ENCODE measurements around the gene LRCH1. TPM values are rescaled to one million over a fixed set of nuclear protein-coding genes. Genes with fewer than 3 reads are reported as not detected.

LRCH1 gene
- total RNA-seq, 3 donors from 2014 or later: 17.0 to 40.4 (median 24.6) TPM

- intact Hi-C loops (cut with DNase I; ENCODE audit: low total_unique reads): no loop called here
- TF ChIP-seq POLR2AphosphoS5 (IDR thresholded peaks at IDR 0.05) (no peak), CTCF (IDR thresholded peaks at IDR 0.05) (no peak), POLR2A (IDR thresholded peaks at IDR 0.05) (no peak)
- H3K4me3 ChIP-seq: no peak overlapping the region
Observed at GRCh38 chr13:46565808-46566750, 13.1 kb downstream of the LRCH1 start.

GRCh38 chr13:46567671-46568070, 14.7 kb downstream of the LRCH1 start:
- Histone ChIP-seq H3K27me3 (no peaks in the 10 kb centered on the region), H3K4me1 (no peaks in the 10 kb centered on the region), H3K36me3 (no peaks in the 10 kb centered on the region), H3K9me3 (no peaks in the 10 kb centered on the region), H3K27ac (no peak overlapping the region), H3K4me3 (no peak overlapping the region)
- intact Hi-C loops (cut with DNase I; ENCODE audit: low total_unique reads): no loop called here
- TF ChIP-seq CTCF (IDR thresholded peaks at IDR 0.05): no peak
- no peak for TF ChIP-seq POLR2A (IDR thresholded peaks at IDR 0.05)
- TF ChIP-seq POLR2AphosphoS5 (IDR thresholded peaks at IDR 0.05): no peak
- DNase-seq (ENCODE audit: low spot score in 2 of 2): no peak

More at GRCh38 chr13:46565808-46566750, 13.1 kb downstream of the LRCH1 start:
- H3K9me3 ChIP-seq: no peaks in the 10 kb centered on the region
- H3K4me1 ChIP-seq: no peaks in the 10 kb centered on the region
- no peak overlapping the region for H3K27ac ChIP-seq
- no peaks in the 10 kb centered on the region for H3K36me3 ChIP-seq
- H3K27me3 ChIP-seq: no peaks in the 10 kb centered on the region
- no peak for DNase-seq (ENCODE audit: low spot score in 2 of 2)

- no peak for DNase-seq (ENCODE audit: low spot score in 2 of 2)
- H3K4me1 ChIP-seq: no peaks in the 10 kb centered on the region
- H3K4me3 ChIP-seq: no peak overlapping the region
- no peaks in the 10 kb centered on the region for H3K9me3 ChIP-seq
- no peak for TF ChIP-seq POLR2AphosphoS5 (IDR thresholded peaks at IDR 0.05)
- TF ChIP-seq POLR2A (IDR thresholded peaks at IDR 0.05): no peak
- TF ChIP-seq CTCF (IDR thresholded peaks at IDR 0.05): no peak
- no peak overlapping the region for H3K27ac ChIP-seq
- no peaks in the 10 kb centered on the region for H3K36me3 ChIP-seq
- no peaks in the 10 kb centered on the region for H3K27me3 ChIP-seq
- intact Hi-C loops (cut with DNase I; ENCODE audit: low total_unique reads): no loop called here
Observed at GRCh38 chr13:46569456-46569855, 16.5 kb downstream of the LRCH1 start.

GRCh38 chr13:46570273-46570672, 17.3 kb downstream of the LRCH1 start:
- TF ChIP-seq CTCF (IDR thresholded peaks at IDR 0.05): no peak
- TF ChIP-seq POLR2AphosphoS5 (IDR thresholded peaks at IDR 0.05): no peak
- no peak for TF ChIP-seq POLR2A (IDR thresholded peaks at IDR 0.05)
- intact Hi-C loops (cut with DNase I; ENCODE audit: low total_unique reads): no loop called here
- no peaks in the 10 kb centered on the region for H3K4me1 ChIP-seq
- H3K36me3 ChIP-seq: no peaks in the 10 kb centered on the region
- no peak overlapping the region for H3K4me3 ChIP-seq
- no peak overlapping the region for H3K27ac ChIP-seq
- H3K9me3 ChIP-seq: no peaks in the 10 kb centered on the region
- no peak for DNase-seq (ENCODE audit: low spot score in 2 of 2)
- no peaks in the 10 kb centered on the region for H3K27me3 ChIP-seq

- no peaks in the 10 kb centered on the region for H3K4me1 ChIP-seq
- intact Hi-C loops (cut with DNase I; ENCODE audit: low total_unique reads): no loop called here
- no peak overlapping the region for H3K27ac ChIP-seq
- no peaks in the 10 kb centered on the region for H3K36me3 ChIP-seq
- H3K4me3 ChIP-seq: no peak overlapping the region
- no peaks in the 10 kb centered on the region for H3K9me3 ChIP-seq
- DNase-seq (ENCODE audit: low spot score in 2 of 2): no peak
- no peak for TF ChIP-seq CTCF (IDR thresholded peaks at IDR 0.05)
- no peak for TF ChIP-seq POLR2AphosphoS5 (IDR thresholded peaks at IDR 0.05)
- no peak for TF ChIP-seq POLR2A (IDR thresholded peaks at IDR 0.05)
- H3K27me3 ChIP-seq: no peaks in the 10 kb centered on the region
Observed at GRCh38 chr13:46571189-46571908, 18.4 kb downstream of the LRCH1 start.
